Lung (tissue), 12 donors: ENCODE data around the gene AGBL3. TPM values are rescaled to one million over a fixed set of nuclear protein-coding genes. Genes with fewer than 3 reads are reported as not detected.
"Not testable (repeated sequence)": the region's sequence is repeated elsewhere in the genome, so short reads cannot be mapped to it uniquely, and the experiment has no call there.

Experiments used
- ATAC-seq: fragments of 200-7000 bp; cut with Tn5 transposase; one replicate; pipeline ENCODE4 v1.9.1; 2020; ENCODE audit warnings: moderate number of reproducible peaks; ENCODE audit not compliant: insufficient read depth, low FRiP score
- DNase-seq, 3 donors: peaks; one replicate each; pipeline ENCODE4 v3.0.0-alpha.2; 2013 to 2017
- H3K27ac ChIP-seq, 2 donors: one replicate each; pipeline ENCODE4 v1.5.1; 2013; ENCODE audit warnings: mild to moderate bottlenecking in 2 of 2, moderate library complexity in 2 of 2, control low read depth in 1 of 2, inconsistent platforms in 1 of 2, low read depth in 1 of 2, low read length in 1 of 2
- H3K27me3 ChIP-seq, 3 donors: one replicate each; pipeline ENCODE4 v1.5.1; 2013; ENCODE audit warnings: low read length in 2 of 3; ENCODE audit not compliant: control insufficient read depth in 3 of 3, insufficient read depth in 3 of 3
- H3K36me3 ChIP-seq, 4 donors: one replicate each; pipeline ENCODE4 v1.5.1; 2013; ENCODE audit warnings: low read length in 4 of 4, mild to moderate bottlenecking in 1 of 4, moderate library complexity in 1 of 4; ENCODE audit not compliant: control insufficient read depth in 4 of 4, insufficient read depth in 4 of 4
- H3K4me1 ChIP-seq, 5 donors: one replicate each; pipeline ENCODE4 v1.5.1; 2013; ENCODE audit warnings: low read length in 5 of 5, mild to moderate bottlenecking in 2 of 5, moderate library complexity in 1 of 5; ENCODE audit not compliant: control insufficient read depth in 5 of 5, insufficient read depth in 5 of 5
- H3K4me3 ChIP-seq: one replicate; pipeline ENCODE4 v1.5.1; 2013; ENCODE audit warnings: mild to moderate bottlenecking, control low read depth, moderate library complexity
- H3K9ac ChIP-seq, 2 donors: one replicate each; pipeline ENCODE4 v1.5.1; 2013; ENCODE audit warnings: low read length in 2 of 2, control low read depth in 1 of 2; ENCODE audit not compliant: insufficient read depth in 1 of 2
- H3K9me3 ChIP-seq, 4 donors: one replicate each; pipeline ENCODE4 v1.5.1; 2013; ENCODE audit warnings: low read length in 3 of 4, mild to moderate bottlenecking in 1 of 4, moderate library complexity in 1 of 4; ENCODE audit not compliant: control insufficient read depth in 4 of 4, insufficient read depth in 3 of 4
- WGBS, 2 donors: extraction: QIAGEN DNeasy Blood & Tissue Kit; methylation state at CpG; one replicate each; pipeline ENCODE4 v1.1.7; 2013; 5-methylcytosine and 5-hydroxymethylcytosine counted together
- polyA plus RNA-seq, 2 donors: library from polyadenylated mRNA; stranded (reverse); fragments of 200-250 nt; gene quantifications; one replicate each; pipeline ENCODE4 v1.2.1, GENCODE V29; 2013
- total RNA-seq, 2 donors: library from RNA; depleted of rRNA in 1 of 2; stranded (reverse); fragments of >200 nt in 1 of 2; gene quantifications; one replicate each; pipeline ENCODE4 v1.2.1, GENCODE V29; 2014 to 2021
- TF ChIP-seq, protein P1 (sequence below): IDR thresholded peaks from 2 replicates; pipeline ENCODE4 v1.5.1; 2012; ENCODE audit warnings: mild to moderate bottlenecking; ENCODE audit errors: control extremely low read depth, extremely low read depth
- donor health status: control.
- donor health status: control.
- donor health status: Bipolar disorder and iron deficiency.
- donor health status: healthy.
- donor health status: DM: yes; HTN: yes; CAD: no.

AGBL3 gene
- total and polyA plus RNA-seq, 4 donors = 1.3 to 5.2 (median 2.8) TPM

DNA sequence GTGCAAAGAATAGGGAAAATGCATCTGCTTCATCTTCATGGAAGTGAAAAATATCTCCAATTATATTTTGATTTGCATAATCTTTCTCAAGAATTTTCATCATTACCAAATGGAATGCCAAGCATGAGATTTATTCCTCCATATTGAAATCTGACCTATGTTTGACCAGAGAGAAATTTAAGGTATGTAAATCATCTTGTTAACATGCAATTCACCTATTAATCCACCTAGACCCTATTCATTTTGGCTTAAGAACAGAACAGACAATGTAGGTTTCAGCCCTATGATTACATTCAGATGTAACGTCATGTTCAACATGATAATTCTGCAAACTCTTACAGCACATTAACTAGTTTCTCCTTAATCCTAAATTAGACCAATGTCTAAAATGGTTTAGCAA, 130.8 kb downstream of the AGBL3 start:
- WGBS, 2 donors = 95 to 96% methylated on average over 1 of the region's 1 CpG
- H3K36me3 ChIP-seq = no peaks in the 10 kb centered on the region
- H3K27ac ChIP-seq = no peak overlapping the region
- H3K4me3 ChIP-seq = no peak overlapping the region
- peaks cover 0 to 5% (median 2%) of the 10 kb centered on the region in 4 donors for H3K9me3 ChIP-seq
- ATAC-seq (no peak), DNase-seq (no peak)
- H3K4me1 ChIP-seq = no peaks in the 10 kb centered on the region
- TF ChIP-seq, protein P1, sequence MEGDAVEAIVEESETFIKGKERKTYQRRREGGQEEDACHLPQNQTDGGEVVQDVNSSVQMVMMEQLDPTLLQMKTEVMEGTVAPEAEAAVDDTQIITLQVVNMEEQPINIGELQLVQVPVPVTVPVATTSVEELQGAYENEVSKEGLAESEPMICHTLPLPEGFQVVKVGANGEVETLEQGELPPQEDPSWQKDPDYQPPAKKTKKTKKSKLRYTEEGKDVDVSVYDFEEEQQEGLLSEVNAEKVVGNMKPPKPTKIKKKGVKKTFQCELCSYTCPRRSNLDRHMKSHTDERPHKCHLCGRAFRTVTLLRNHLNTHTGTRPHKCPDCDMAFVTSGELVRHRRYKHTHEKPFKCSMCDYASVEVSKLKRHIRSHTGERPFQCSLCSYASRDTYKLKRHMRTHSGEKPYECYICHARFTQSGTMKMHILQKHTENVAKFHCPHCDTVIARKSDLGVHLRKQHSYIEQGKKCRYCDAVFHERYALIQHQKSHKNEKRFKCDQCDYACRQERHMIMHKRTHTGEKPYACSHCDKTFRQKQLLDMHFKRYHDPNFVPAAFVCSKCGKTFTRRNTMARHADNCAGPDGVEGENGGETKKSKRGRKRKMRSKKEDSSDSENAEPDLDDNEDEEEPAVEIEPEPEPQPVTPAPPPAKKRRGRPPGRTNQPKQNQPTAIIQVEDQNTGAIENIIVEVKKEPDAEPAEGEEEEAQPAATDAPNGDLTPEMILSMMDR = no peak
- H3K27me3 ChIP-seq = no peaks in the 10 kb centered on the region
- H3K9ac ChIP-seq = no peak overlapping the region

GRCh38 chr7:135121868-135122267, 135.6 kb downstream of the AGBL3 start:
- Histone ChIP-seq H3K27me3 (no peaks in the 10 kb centered on the region), H3K4me1 (no peaks in the 10 kb centered on the region), H3K36me3 (no peaks in the 10 kb centered on the region), H3K4me3 (no peak overlapping the region), H3K9me3 (peaks cover 0 to 5% (median 2%) of the 10 kb centered on the region in 4 donors), H3K9ac (no peak overlapping the region), H3K27ac (no peak overlapping the region)
- ATAC-seq (no peak), DNase-seq (no peak)
- 80 to 93% methylated on average over 6 of the region's 6 CpGs for WGBS, 2 donors
- TF ChIP-seq, protein P1 = no peak

DNA sequence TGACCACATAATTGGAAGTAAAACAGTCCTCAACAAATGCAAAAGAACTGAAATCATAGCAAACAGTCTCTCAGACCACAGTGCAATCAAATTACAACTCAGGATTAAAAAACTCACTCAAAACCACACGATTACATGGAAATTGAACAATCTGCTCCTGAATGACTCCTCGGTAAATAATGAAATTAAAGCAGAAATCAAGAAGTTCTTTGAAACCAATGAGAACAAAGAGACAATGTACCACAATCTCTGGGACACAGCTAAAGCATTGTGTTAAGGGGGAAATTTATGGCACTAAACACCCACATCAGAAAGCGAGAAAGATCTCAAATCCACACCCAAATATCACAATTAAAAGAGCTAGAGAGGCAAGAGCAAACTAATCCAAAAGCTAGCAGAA, 138.3 kb downstream of the AGBL3 start:
- 90 to 94% methylated on average over 3 of the region's 3 CpGs for WGBS, 2 donors
- not testable (repeated sequence) for ATAC-seq, H3K9ac ChIP-seq, H3K36me3 ChIP-seq, H3K4me1 ChIP-seq, H3K4me3 ChIP-seq, DNase-seq, H3K27ac ChIP-seq, H3K27me3 ChIP-seq, H3K9me3 ChIP-seq

- no peaks in the 10 kb centered on the region for H3K27me3 ChIP-seq
- no peaks in the 10 kb centered on the region for H3K36me3 ChIP-seq
- no peak overlapping the region for H3K4me3 ChIP-seq
- H3K9ac ChIP-seq = no peak overlapping the region
- ATAC-seq = no peak
- H3K27ac ChIP-seq = no peak overlapping the region
- H3K4me1 ChIP-seq = peaks cover 0 to 4% (median 0%) of the 10 kb centered on the region in 5 donors
- TF ChIP-seq, protein P1 = no peak
- DNase-seq = no peak
- H3K9me3 ChIP-seq = no peaks in the 10 kb centered on the region
- 91 to 100% methylated on average over 1 of the region's 1 CpG for WGBS, 2 donors
These were observed 142.6 kb downstream of the AGBL3 start for GRCh38 chr7:135128931-135129330.
